Natural killer cell (primary cell): ENCODE measurements around the gene FAM222B. TPM values are rescaled to one million over a fixed set of nuclear protein-coding genes. Genes with fewer than 3 reads are reported as not detected.

Experiments used
- ATAC-seq, 3 donors: fragments of 150-1000 bp in 2 of 3; fragments of 200-7000 bp in 1 of 3; cut with Tn5 transposase; 1 replicate in 1 of 3; 2 replicates in 2 of 3; pipeline ENCODE4 v1.10.0; 2021; ENCODE audit warnings: mild to moderate bottlenecking in 2 of 3, moderate library complexity in 2 of 3
- DNase-seq, 2 donors: peaks; one replicate each; pipeline versions ENCODE4 v3.0.0 to v3.0.0-alpha.2; 2013 to 2021; ENCODE audit warnings: mixed read lengths in 1 of 2
- H3K27ac ChIP-seq: one replicate; pipeline ENCODE4 v1.5.1; 2013; ENCODE audit warnings: mild to moderate bottlenecking, low read length
- H3K27me3 ChIP-seq: one replicate; pipeline ENCODE4 v1.6.1; 2013; ENCODE audit warnings: low read length; ENCODE audit not compliant: control insufficient read depth, insufficient read depth
- H3K36me3 ChIP-seq: one replicate; pipeline ENCODE4 v1.6.1; 2013; ENCODE audit warnings: low read length; ENCODE audit not compliant: control insufficient read depth, insufficient read depth
- H3K4me1 ChIP-seq: one replicate; pipeline ENCODE4 v1.6.1; 2013; ENCODE audit warnings: low read length; ENCODE audit not compliant: control insufficient read depth, insufficient read depth
- H3K4me3 ChIP-seq: one replicate; pipeline ENCODE4 v1.5.1; 2013; ENCODE audit warnings: low read length
- H3K9me3 ChIP-seq: one replicate; pipeline ENCODE4 v1.6.1; 2013; ENCODE audit warnings: low read length; ENCODE audit not compliant: control insufficient read depth, insufficient read depth
- H3K27ac Mint-ChIP-seq, 2 donors: one replicate each; pipeline ENCODE4 v1.8.0; 2022; ENCODE audit warnings: mild to moderate bottlenecking in 2 of 2, mixed read lengths in 2 of 2, moderate library complexity in 1 of 2
- H3K27me3 Mint-ChIP-seq, 2 donors: one replicate each; pipeline ENCODE4 v1.8.0; 2022; ENCODE audit warnings: low read depth in 2 of 2, mixed read lengths in 2 of 2
- H3K36me3 Mint-ChIP-seq: one replicate; pipeline ENCODE4 v1.8.0; 2022; ENCODE audit warnings: mixed read lengths
- H3K4me1 Mint-ChIP-seq, 2 donors: one replicate each; pipeline ENCODE4 v1.8.0; 2022; ENCODE audit warnings: mixed read lengths in 2 of 2
- H3K4me3 Mint-ChIP-seq: one replicate; pipeline ENCODE4 v1.8.0; 2022; ENCODE audit warnings: mild to moderate bottlenecking, moderate library complexity, mixed read lengths
- H3K9me3 Mint-ChIP-seq, 2 donors: one replicate each; pipeline ENCODE4 v1.8.0; 2022; ENCODE audit warnings: mixed read lengths in 2 of 2
- WGBS: methylation state at CpG from one replicate; pipeline ENCODE4 v1.1.7; 2013; ENCODE audit warnings: missing lambda C conversion rate; ENCODE audit not compliant: insufficient coverage; 5-methylcytosine and 5-hydroxymethylcytosine counted together
- intact Hi-C: fragments of 100-400 bp; cut with micrococcal nuclease; formaldehyde crosslinking; loops from one replicate; pipeline ENCODE4 v1.14.2; 2022
- total RNA-seq, 4 donors: library from RNA; stranded (reverse); fragments of 120-200 nt in 1 of 4; gene quantifications; one replicate each; pipeline versions ENCODE4 v1.2.3 to v1.2.4, GENCODE V29; 2013 to 2022
- TF ChIP-seq, protein P1 (sequence below): fragments of 200-600 bp; IDR thresholded peaks from one replicate; pipeline ENCODE4 v1.8.0; 2022; ENCODE audit warnings: antibody characterized with exemption

The FAM222B gene
- total RNA-seq, 3 donors from 2014 or later (not counting 1 experiment from before 2014, with no cell fraction given) = 16.9 to 26.0 (median 20.0) TPM

DNA sequence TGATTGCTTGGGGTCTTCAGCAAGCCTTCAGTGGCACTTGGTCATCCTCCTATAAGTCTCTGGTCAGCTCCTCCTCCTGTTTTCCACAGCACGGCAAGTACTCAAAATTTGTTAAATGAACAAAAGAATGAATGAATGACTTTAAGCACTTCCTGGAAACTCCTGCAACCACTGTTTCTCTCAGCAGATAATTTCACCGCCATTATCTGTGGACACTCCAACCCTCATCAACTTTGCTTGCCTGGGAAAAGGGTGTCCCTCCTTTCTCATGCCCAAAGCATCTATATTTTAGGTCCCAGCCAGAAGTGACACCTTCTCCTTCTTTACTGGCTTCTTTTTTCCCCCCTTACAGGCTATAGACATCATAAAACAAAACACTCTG lies 135.3 kb downstream of the FAM222B start:
- no peaks in the 10 kb centered on the region for H3K9me3 ChIP-seq
- Mint-ChIP-seq H3K4me3 (no peak overlapping the region), H3K4me1 (peaks cover 14 to 28% of the 10 kb centered on the region in 2 donors), H3K36me3 (no peaks in the 10 kb centered on the region), H3K27ac (no peak overlapping the region), H3K27me3 (no peaks in the 10 kb centered on the region), H3K9me3 (no peaks in the 10 kb centered on the region)
- intact Hi-C loops = no loop called here
- DNase-seq = no peak
- peaks cover 17% of the 10 kb centered on the region for H3K4me1 ChIP-seq
- H3K4me3 ChIP-seq = no peak overlapping the region
- H3K36me3 ChIP-seq = peaks cover 6% of the 10 kb centered on the region
- no peak overlapping the region for H3K27ac ChIP-seq
- no peak for ATAC-seq
- no peaks in the 10 kb centered on the region for H3K27me3 ChIP-seq
- 86% methylated on average over 2 of the region's 2 CpGs for WGBS
- TF ChIP-seq, protein P1, sequence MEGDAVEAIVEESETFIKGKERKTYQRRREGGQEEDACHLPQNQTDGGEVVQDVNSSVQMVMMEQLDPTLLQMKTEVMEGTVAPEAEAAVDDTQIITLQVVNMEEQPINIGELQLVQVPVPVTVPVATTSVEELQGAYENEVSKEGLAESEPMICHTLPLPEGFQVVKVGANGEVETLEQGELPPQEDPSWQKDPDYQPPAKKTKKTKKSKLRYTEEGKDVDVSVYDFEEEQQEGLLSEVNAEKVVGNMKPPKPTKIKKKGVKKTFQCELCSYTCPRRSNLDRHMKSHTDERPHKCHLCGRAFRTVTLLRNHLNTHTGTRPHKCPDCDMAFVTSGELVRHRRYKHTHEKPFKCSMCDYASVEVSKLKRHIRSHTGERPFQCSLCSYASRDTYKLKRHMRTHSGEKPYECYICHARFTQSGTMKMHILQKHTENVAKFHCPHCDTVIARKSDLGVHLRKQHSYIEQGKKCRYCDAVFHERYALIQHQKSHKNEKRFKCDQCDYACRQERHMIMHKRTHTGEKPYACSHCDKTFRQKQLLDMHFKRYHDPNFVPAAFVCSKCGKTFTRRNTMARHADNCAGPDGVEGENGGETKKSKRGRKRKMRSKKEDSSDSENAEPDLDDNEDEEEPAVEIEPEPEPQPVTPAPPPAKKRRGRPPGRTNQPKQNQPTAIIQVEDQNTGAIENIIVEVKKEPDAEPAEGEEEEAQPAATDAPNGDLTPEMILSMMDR = no peak

DNA sequence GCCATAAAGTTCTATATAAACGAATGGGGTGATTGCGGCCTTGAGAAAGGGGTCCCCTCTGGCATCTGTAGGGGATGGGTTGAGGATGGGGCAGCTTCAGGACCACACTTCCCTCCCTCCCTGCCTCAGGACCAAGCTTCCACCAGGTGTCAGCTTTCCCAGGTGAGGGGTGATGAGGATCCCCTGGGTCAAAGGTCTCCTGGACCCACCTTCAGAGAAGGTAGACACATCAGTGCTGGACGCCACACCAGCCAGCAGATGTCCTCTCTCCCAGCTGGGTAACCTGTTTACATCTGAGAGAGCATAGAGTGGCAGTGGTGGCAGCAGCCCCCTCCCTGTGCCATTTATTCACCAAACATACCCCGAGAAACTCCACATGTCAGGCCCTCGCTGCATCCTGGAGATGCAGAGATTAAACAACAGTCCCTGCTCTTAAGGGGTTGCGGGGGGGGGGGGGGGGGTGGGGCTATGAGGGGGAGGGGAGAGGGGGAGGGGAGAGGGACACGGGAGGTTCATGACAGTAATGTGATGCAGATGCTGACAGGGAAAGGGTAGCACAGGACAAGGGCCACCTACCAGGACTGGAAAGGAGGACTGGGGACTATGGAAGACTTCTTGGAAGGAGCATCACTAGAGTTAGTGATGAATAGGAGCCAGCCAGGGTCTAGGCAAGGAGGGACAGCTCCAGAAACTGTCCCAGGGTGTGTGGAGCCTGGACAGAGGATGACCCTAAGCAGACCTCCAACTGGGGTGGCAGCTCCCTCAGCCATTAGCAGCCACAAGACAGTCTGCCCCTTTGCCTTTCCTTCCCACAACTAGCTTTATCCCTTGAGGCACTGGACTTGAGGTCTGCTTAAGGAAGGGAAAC lies 135.9 kb downstream of the FAM222B start:
- Mint-ChIP-seq H3K4me3 (no peak overlapping the region), H3K9me3 (no peaks in the 10 kb centered on the region), H3K4me1 (peaks cover 8 to 23% of the 10 kb centered on the region in 2 donors), H3K36me3 (no peaks in the 10 kb centered on the region), H3K27ac (no peak overlapping the region), H3K27me3 (no peaks in the 10 kb centered on the region)
- DNase-seq = no peak
- no peak for ATAC-seq
- WGBS = 80% methylated on average over 2 of the region's 7 CpGs
- TF ChIP-seq, protein P1 = no peak
- no peak overlapping the region for H3K27ac ChIP-seq
- no peaks in the 10 kb centered on the region for H3K27me3 ChIP-seq
- H3K9me3 ChIP-seq = no peaks in the 10 kb centered on the region
- intact Hi-C loops = no loop called here
- H3K4me3 ChIP-seq = no peak overlapping the region
- H3K36me3 ChIP-seq = peaks cover 12% of the 10 kb centered on the region
- peaks cover 10% of the 10 kb centered on the region for H3K4me1 ChIP-seq

Other genes starting within 250 kb of the FAM222B start
- gene SPAG5, start 243.8 kb downstream of the FAM222B start, total RNA-seq = 10 to 100 TPM; 18.0 to 19.6 (median 19.3) TPM
- 10 to 100 TPM in 2 of 3 donors, 1 to 10 TPM in 1; 10.0 to 14.6 (median 14.0) TPM for gene RSKR, start 228.6 kb downstream of the FAM222B start, total RNA-seq
- 100 to 1,000 TPM; 169 to 199 (median 188) TPM for gene BLTP2, start 197.6 kb downstream of the FAM222B start, total RNA-seq
- 10 to 100 TPM; 53.0 to 65.3 (median 53.7) TPM for gene SDF2, start 180.9 kb downstream of the FAM222B start, total RNA-seq
- 100 to 1,000 TPM; 170 to 184 (median 177) TPM for gene SUPT6H, start 180.6 kb downstream of the FAM222B start, total RNA-seq
- 1 to 10 TPM; 2.3 to 5.8 (median 3.6) TPM for gene PROCA1, start 130.9 kb downstream of the FAM222B start, total RNA-seq
- gene RAB34, start 124.9 kb downstream of the FAM222B start, total RNA-seq = 10 to 100 TPM in 1 of 3 donors, 1 to 10 TPM in 2; 3.7 to 12.9 (median 3.8) TPM
- gene RPL23A, start 122.8 kb downstream of the FAM222B start, total RNA-seq = 1,000 to 10,000 TPM; 1,375 to 1,532 (median 1,498) TPM
- gene TLCD1, start 116.6 kb downstream of the FAM222B start, total RNA-seq = 1 to 10 TPM in 1 of 3 donors, not detected in 2; 1.0 TPM
- 1 to 10 TPM; 5.9 to 7.4 (median 6.8) TPM for gene NEK8, start 114.0 kb downstream of the FAM222B start, total RNA-seq
- 100 to 1,000 TPM in 2 of 3 donors, 10 to 100 TPM in 1; 97.8 to 209 (median 122) TPM for gene TRAF4, start 98.8 kb downstream of the FAM222B start, total RNA-seq
- gene ERAL1, start 12.2 kb upstream of the FAM222B start, total RNA-seq = 10 to 100 TPM; 20.9 to 35.2 (median 27.3) TPM
- gene FLOT2, start 54.9 kb upstream of the FAM222B start, total RNA-seq = 100 to 1,000 TPM; 132 to 152 (median 152) TPM
- 10 to 100 TPM; 22.5 to 27.3 (median 23.2) TPM for gene DHRS13, start 60.3 kb upstream of the FAM222B start, total RNA-seq
- 100 to 1,000 TPM; 163 to 177 (median 171) TPM for gene PHF12, start 108.7 kb upstream of the FAM222B start, total RNA-seq
- gene SEZ6, start 163.2 kb upstream of the FAM222B start, total RNA-seq = 1 to 10 TPM in 1 of 3 donors, under 1 TPM in 2; 0.33 to 1.4 (median 0.97) TPM
- gene PIPOX, start 200.4 kb upstream of the FAM222B start, total RNA-seq = 1 to 10 TPM; 3.0 to 5.8 (median 3.4) TPM